GM21381 (cell line): ENCODE results near the gene CBX3.
"Not testable (repeated sequence)": the region's sequence is repeated elsewhere in the genome, so short reads cannot be mapped to it uniquely, and the experiment has no call there.

Source experiments
- ATAC-seq: cut with Tn5 transposase; IDR thresholded peaks from one replicate; pipeline ENCODE4 v1.9.1; 2021; ENCODE audit warnings: mild to moderate bottlenecking, moderate library complexity; ENCODE audit not compliant: unreplicated experiment

Gene CBX3

DNA sequence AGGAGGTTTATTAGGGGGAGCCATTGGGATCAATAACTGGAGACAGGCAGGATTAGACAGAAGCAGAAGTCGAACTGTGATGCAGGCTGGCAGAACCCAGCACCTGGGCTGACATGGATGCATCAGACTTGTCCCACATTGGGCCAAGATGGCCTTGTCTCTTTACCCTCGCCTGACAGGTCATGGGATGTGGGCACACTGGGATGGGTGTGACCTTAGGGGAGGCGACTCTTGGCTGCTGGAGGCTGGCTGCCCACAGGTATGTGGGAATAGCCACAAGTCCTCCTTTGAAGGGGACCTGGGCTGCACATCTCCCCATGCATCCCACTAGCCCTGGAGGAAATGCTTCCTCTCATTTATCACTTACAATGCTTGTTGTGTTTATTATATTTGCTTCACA is 32.3 kb upstream of the CBX3 start:
- ATAC-seq: no peak

- no peak for ATAC-seq
These were observed 30.9 kb upstream of the CBX3 start for GRCh38 chr7:26170663-26171062.

GRCh38 chr7:26171601-26172000 is 29.9 kb upstream of the CBX3 start:
- ATAC-seq: no peak

GRCh38 chr7:26172048-26172447 is 29.5 kb upstream of the CBX3 start:
- ATAC-seq: no peak

DNA sequence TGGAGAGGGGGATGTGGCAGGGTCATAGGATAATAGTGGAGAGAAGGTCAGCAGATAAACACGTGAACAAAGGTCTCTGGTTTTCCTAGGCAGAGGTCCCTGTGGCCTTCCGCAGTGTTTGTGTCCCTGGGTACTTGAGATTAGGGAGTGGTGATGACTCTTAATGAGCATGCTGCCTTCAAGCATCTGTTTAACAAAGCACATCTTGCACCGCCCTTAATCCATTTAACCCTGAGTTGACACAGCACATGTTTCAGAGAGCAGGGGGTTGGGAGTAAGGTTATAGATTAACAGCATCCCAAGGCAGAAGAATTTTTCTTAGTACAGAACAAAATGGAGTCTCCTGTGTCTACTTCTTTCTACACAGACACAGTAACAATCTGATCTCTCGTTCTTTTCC is 25.6 kb upstream of the CBX3 start:
- ATAC-seq: not testable (repeated sequence)

- ATAC-seq: not testable (repeated sequence)
These were observed 24.8 kb upstream of the CBX3 start for GRCh38 chr7:26176696-26177095.

DNA sequence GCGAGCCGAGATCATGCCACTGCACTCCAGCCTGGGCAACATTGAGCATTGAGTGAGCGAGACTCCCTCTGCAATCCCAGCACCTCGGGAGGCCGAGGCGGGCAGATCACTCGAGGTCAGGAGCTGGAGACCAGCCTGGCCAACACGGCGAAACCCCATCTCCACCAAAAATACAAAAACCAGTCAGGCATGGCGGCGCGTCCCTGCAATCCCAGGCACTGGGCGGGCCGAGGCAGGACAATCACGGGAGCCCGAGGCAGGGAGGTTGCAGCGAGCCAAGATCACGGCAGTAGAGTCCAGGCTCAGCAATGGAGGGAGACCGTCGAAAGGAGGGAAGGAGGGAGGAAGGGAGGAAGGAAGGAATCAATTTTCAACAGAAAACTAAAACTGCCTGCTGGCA is 24.3 kb upstream of the CBX3 start:
- ATAC-seq: not testable (repeated sequence)

DNA sequence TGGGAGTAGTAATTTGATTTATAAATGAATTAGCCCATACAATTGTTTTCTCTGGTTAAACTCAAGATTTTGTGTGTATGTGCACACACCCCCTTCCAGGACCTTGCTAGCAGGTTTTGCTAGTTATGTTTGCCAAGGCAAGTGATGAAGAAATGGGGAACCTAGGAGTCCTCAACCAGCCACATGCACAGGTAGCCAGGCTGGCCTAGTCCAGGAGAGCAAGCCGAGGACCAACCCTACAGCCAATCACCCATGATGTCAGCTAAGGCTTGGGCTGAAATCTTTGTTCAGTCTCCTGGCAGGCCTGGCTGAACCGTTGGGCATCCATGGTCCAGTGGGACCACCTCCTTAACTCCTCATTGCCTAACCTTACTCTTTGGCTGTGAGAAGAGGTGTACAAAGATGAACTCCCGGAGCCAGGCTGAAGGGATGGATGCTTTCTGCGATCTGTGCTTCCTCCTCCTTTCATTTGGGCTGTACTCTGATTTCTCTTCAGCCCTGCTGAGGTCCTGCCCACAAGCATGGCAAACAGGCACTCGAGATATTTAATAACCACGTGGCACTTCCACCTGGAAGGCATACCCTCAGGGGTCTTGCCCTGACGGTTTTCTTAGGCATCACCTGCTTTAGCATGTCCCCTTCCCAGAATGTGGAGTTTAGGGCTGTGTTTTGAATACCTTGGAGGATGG is 23.1 kb upstream of the CBX3 start:
- ATAC-seq: no peak

GRCh38 chr7:26179422-26179821 is 22.1 kb upstream of the CBX3 start:
- no peak for ATAC-seq

DNA sequence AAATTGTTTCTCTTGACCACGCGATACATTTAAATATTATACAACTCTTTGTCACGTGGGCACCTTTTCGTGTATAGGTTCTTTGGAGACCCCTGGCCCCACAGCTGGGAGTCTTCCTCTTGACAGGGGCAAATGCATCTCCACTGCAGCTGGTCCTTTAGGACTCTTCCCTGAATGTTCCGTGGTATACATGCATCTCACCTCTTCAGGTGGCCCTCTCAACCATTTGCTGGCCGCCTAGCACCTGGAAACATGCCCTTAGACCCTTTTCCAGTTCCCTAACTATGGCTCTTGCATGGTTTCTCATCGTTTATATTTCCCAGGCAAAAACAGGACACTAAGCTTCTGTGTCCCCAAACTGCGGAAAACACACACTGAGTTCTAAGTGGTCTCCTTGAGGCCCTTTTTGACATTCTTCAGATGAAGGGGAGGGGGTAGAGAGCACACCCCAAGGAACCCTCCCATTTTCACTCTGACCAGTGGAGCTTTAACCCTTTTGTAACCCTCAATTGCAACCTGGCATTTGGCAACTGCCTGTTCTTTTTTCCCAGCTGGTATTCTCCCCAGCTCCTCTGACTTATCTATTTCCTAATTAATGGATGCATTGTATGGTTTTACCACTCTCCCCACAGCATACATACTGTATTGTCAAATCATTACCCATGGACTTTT is 21.6 kb upstream of the CBX3 start:
- no peak for ATAC-seq

DNA sequence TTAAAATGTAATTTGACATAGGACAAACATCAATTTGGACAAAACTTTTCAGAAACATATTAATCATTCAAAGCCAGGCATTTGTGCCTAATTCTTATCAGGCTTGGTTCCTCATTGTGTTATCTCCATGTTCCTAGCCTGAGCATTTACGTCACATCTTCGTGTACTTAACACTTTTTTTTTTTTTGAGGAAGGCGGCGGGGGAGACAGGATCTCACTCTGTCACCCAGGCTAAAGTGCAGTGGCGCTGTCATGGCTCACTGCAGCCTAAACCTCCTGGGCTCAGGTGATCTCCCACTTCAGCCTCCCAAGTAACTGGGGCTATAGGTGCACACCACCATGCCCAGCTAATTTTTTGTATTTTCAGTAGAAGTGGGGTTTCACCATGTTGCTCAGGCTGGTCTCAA is 20.8 kb upstream of the CBX3 start:
- ATAC-seq: no peak

GRCh38 chr7:26181474-26182227 is 19.9 kb upstream of the CBX3 start:
- ATAC-seq: no peak

GRCh38 chr7:26182283-26182682 is 19.3 kb upstream of the CBX3 start:
- ATAC-seq: no peak

DNA sequence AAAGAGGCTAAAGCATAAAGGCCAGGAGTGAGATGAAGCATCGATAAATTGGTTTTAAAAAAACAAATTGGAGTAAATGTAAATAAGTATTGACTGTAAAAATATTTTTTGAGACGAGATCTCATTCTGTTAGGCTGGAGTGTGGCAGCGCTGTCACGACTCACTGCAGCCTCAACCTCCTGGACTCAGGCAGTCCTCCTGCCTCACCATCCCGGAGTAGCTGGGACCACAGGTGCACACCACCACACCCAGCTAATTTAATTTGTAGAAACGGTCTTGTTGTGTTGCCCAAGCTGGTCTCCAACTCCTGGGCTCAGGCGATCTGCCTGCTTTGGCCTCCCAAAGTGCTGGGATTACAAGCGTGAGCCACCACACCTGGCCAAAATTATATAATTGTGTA is 18.8 kb upstream of the CBX3 start:
- ATAC-seq: no peak

GRCh38 chr7:26183545-26184280 is 17.8 kb upstream of the CBX3 start:
- no peak for ATAC-seq

- ATAC-seq: not testable (repeated sequence)
These were observed 17.1 kb upstream of the CBX3 start for GRCh38 chr7:26184281-26185101.

DNA sequence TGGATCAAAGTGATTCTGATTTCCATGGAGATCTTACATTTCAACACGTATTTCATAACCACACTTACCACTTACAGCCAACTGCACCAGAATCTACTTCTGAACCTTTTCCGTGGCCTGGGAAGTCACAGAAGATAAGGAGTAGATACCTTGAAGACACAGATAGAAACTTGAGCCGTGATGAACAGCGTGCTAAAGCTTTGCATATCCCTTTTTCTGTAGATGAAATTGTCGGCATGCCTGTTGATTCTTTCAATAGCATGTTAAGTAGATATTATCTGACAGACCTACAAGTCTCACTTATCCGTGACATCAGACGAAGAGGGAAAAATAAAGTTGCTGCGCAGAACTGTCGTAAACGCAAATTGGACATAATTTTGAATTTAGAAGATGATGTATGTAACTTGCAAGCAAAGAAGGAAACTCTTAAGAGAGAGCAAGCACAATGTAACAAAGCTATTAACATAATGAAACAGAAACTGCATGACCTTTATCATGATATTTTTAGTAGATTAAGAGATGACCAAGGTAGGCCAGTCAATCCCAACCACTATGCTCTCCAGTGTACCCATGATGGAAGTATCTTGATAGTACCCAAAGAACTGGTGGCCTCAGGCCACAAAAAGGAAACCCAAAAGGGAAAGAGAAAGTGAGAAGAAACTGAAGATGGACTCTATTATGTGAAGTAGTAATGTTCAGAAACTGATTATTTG is 16.3 kb upstream of the CBX3 start:
- ATAC-seq: no peak

DNA sequence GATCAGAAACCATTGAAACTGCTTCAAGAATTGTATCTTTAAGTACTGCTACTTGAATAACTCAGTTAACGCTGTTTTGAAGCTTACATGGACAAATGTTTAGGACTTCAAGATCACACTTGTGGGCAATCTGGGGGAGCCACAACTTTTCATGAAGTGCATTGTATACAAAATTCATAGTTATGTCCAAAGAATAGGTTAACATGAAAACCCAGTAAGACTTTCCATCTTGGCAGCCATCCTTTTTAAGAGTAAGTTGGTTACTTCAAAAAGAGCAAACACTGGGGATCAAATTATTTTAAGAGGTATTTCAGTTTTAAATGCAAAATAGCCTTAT is 15.7 kb upstream of the CBX3 start:
- no peak for ATAC-seq

- ATAC-seq: no peak
These were observed 14.9 kb upstream of the CBX3 start for GRCh38 chr7:26186364-26187311.
